Measurements from ENCODE around the gene SPSB3. TPM values are rescaled to one million over a fixed set of nuclear protein-coding genes. Genes with fewer than 3 reads are reported as not detected.
"Not testable (repeated sequence)": the region's sequence is repeated elsewhere in the genome, so short reads cannot be mapped to it uniquely, and the experiment has no call there.

Gene SPSB3
- total RNA-seq, 2 experiments from 2014 or later, result 67.8 to 74.1 TPM

GRCh38 chr16:1734123-1734522, 48.2 kb downstream of the SPSB3 start:
- POLR2A ChIA-PET, result no interaction called here
- Mint-ChIP-seq H3K4me1 (no peaks in the 10 kb centered on the region), H3K27me3 (no peaks in the 10 kb centered on the region), H3K36me3 (peaks cover 7% of the 10 kb centered on the region), H3K4me3 (no peak overlapping the region), H3K9me3 (no peaks in the 10 kb centered on the region), H3K27ac (no peak overlapping the region)
- ATAC-seq (ENCODE audit: low read depth), result no peak
- no peak for DNase-seq

DNA sequence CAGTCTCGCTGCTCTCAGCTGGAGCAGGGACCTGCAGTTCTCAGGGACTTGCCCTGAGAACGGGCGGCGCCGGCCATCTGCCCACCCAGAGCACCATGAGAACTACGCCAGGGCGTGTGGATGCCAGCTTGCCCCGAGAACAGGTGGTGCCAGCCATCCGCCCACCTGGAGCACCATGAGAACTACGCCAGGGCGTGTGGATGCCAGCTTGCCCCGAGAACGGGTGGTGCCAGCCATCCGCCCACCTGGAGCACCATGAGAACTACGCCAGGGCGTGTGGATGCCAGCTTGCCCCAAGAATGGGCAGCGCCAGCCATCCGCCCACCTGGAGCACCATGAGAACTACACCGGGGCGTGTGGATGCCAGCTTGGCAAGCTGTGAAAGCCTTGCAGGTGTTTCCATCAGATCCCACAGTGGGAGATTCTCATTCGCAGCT, 49.8 kb downstream of the SPSB3 start:
- not testable (repeated sequence) for H3K27me3 Mint-ChIP-seq
- POLR2A ChIA-PET, result interaction anchor here (0.5 kb wide), 1 partner anchor 440 kb away, joined by 3 read pairs; no protein-coding TSS in a partner anchor

GRCh38 chr16:1732071-1732470, 50.3 kb downstream of the SPSB3 start:
- no peaks in the 10 kb centered on the region for H3K27me3 Mint-ChIP-seq
- peaks cover 11% of the 10 kb centered on the region for H3K36me3 Mint-ChIP-seq
- H3K9me3 Mint-ChIP-seq, result no peaks in the 10 kb centered on the region
- no peak for DNase-seq
- H3K4me3 Mint-ChIP-seq, result no peak overlapping the region
- H3K27ac Mint-ChIP-seq, result no peak overlapping the region
- POLR2A ChIA-PET, result no interaction called here
- no peak for ATAC-seq (ENCODE audit: low read depth)
- peaks cover 3% of the 10 kb centered on the region for H3K4me1 Mint-ChIP-seq

More for the DNA sequence above, 49.8 kb downstream of the SPSB3 start:
- H3K9me3 Mint-ChIP-seq; DNase-seq; H3K4me3 Mint-ChIP-seq; H3K4me1 Mint-ChIP-seq; H3K36me3 Mint-ChIP-seq; ATAC-seq (ENCODE audit: low read depth); H3K27ac Mint-ChIP-seq: not testable (repeated sequence)

DNA sequence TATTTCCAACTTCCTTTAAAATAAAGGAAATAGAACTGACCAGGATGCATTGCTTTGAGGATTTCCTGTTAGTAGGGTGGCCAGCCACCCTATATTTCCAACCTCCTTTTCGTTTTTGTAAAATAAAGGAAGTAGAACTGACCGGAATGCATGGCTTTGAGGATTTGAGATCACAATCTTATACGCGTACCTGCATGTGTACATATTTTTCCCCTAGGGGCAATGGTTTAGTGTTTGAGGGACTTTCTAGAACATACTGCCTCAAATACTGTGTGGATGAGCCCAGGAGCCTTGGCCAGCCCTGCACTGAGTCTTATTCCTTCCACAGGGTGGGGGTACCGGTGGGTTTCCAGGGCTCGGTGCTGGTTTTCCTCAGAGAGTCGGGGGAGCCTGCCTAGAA, 50.8 kb downstream of the SPSB3 start:
- Mint-ChIP-seq H3K4me3 (no peak overlapping the region), H3K36me3 (peaks cover 15% of the 10 kb centered on the region), H3K4me1 (peaks cover 5% of the 10 kb centered on the region), H3K9me3 (no peaks in the 10 kb centered on the region), H3K27ac (no peak overlapping the region), H3K27me3 (no peaks in the 10 kb centered on the region)
- no peak for ATAC-seq (ENCODE audit: low read depth)
- no peak for DNase-seq
- POLR2A ChIA-PET, result no interaction called here

- H3K27ac Mint-ChIP-seq, result no peak overlapping the region
Measured at GRCh38 chr16:1731073-1731472, 51.3 kb downstream of the SPSB3 start.

GRCh38 chr16:1729445-1729844, 52.9 kb downstream of the SPSB3 start:
- H3K4me1 Mint-ChIP-seq, result peaks cover 5% of the 10 kb centered on the region
- ATAC-seq (ENCODE audit: low read depth), result no peak
- peaks cover 17% of the 10 kb centered on the region for H3K36me3 Mint-ChIP-seq
- H3K4me3 Mint-ChIP-seq, result no peak overlapping the region
- no peak for DNase-seq
- POLR2A ChIA-PET, result no interaction called here
- no peak overlapping the region for H3K27ac Mint-ChIP-seq
- H3K9me3 Mint-ChIP-seq, result no peaks in the 10 kb centered on the region
- H3K27me3 Mint-ChIP-seq, result no peaks in the 10 kb centered on the region

More at GRCh38 chr16:1731073-1731472, 51.3 kb downstream of the SPSB3 start:
- DNase-seq, result no peak
- no peak for ATAC-seq (ENCODE audit: low read depth)
- Mint-ChIP-seq H3K4me1 (peaks cover 5% of the 10 kb centered on the region), H3K27me3 (no peaks in the 10 kb centered on the region), H3K9me3 (no peaks in the 10 kb centered on the region), H3K4me3 (no peak overlapping the region), H3K36me3 (peaks cover 17% of the 10 kb centered on the region)
- POLR2A ChIA-PET, result no interaction called here

GRCh38 chr16:1729026-1729425, 53.3 kb downstream of the SPSB3 start:
- peaks cover 17% of the 10 kb centered on the region for H3K36me3 Mint-ChIP-seq
- no peaks in the 10 kb centered on the region for H3K9me3 Mint-ChIP-seq
- no peak overlapping the region for H3K27ac Mint-ChIP-seq
- POLR2A ChIA-PET, result no interaction called here
- no peaks in the 10 kb centered on the region for H3K27me3 Mint-ChIP-seq
- no peak overlapping the region for H3K4me3 Mint-ChIP-seq
- H3K4me1 Mint-ChIP-seq, result peaks cover 5% of the 10 kb centered on the region
- ATAC-seq (ENCODE audit: low read depth) (no peak), DNase-seq (no peak)

- Mint-ChIP-seq H3K27me3 (no peaks in the 10 kb centered on the region), H3K4me1 (peaks cover 11% of the 10 kb centered on the region), H3K9me3 (no peaks in the 10 kb centered on the region), H3K4me3 (no peak overlapping the region), H3K27ac (no peak overlapping the region), H3K36me3 (peaks cover 12% of the 10 kb centered on the region)
- POLR2A ChIA-PET, result no interaction called here
- no peak for DNase-seq
- ATAC-seq (ENCODE audit: low read depth), result no peak
Measured at GRCh38 chr16:1727651-1728624, 54.4 kb downstream of the SPSB3 start.

Small RNA genes lying within 50 kb of the gene (microRNA-seq; reads per million reads assigned to microRNA genes)
- gene MIR3177, result 4.2 reads per million

Other genes starting within 250 kb of the SPSB3 start
- 10 to 100 TPM; 68.3 to 72.0 TPM for gene TMEM204, start 248.9 kb downstream of the SPSB3 start, total RNA-seq
- 10 to 100 TPM; 11.7 to 12.8 TPM for gene IFT140, start 170.5 kb downstream of the SPSB3 start, total RNA-seq
- 10 to 100 TPM; 25.2 to 27.8 TPM for gene CRAMP1, start 170.2 kb downstream of the SPSB3 start, total RNA-seq
- gene JPT2, start 104.3 kb downstream of the SPSB3 start, total RNA-seq, result 10 to 100 TPM; 44.7 to 45.1 TPM
- 100 to 1,000 TPM; 146 to 157 TPM for gene MAPK8IP3, start 76.4 kb downstream of the SPSB3 start, total RNA-seq
- gene NME3, start 11.0 kb downstream of the SPSB3 start, total RNA-seq, result 10 to 100 TPM; 58.1 to 60.9 TPM
- 10 to 100 TPM; 28.7 to 36.3 TPM for gene EME2, start 9.8 kb downstream of the SPSB3 start, total RNA-seq
- 100 to 1,000 TPM in 1 of 2 experiments, 10 to 100 TPM in 1; 91.6 to 103 TPM for gene MRPS34, start 9.4 kb downstream of the SPSB3 start, total RNA-seq
- gene NUBP2, start 389 bp upstream of the SPSB3 start, total RNA-seq, result 10 to 100 TPM; 55.6 to 55.9 TPM
- under 1 TPM; 0.23 to 0.55 TPM for gene IGFALS, start 11.1 kb upstream of the SPSB3 start, total RNA-seq
- 10 to 100 TPM; 48.7 to 51.6 TPM for gene HAGH, start 44.3 kb upstream of the SPSB3 start, total RNA-seq
- 10 to 100 TPM; 12.0 to 12.2 TPM for gene FAHD1, start 44.6 kb upstream of the SPSB3 start, total RNA-seq
- gene MEIOB, start 89.6 kb upstream of the SPSB3 start, total RNA-seq, result not detected
- gene HS3ST6, start 135.8 kb upstream of the SPSB3 start, total RNA-seq, result not detected
- gene MSRB1, start 160.6 kb upstream of the SPSB3 start, total RNA-seq, result 10 to 100 TPM; 12.0 to 12.5 TPM
- gene RPL3L, start 172.1 kb upstream of the SPSB3 start, total RNA-seq, result not detected
- gene NDUFB10, start 177.0 kb upstream of the SPSB3 start, total RNA-seq, result 100 to 1,000 TPM; 108 to 115 TPM
- gene RPS2, start 182.3 kb upstream of the SPSB3 start, total RNA-seq, result 1,000 to 10,000 TPM; 2,404 to 2,409 TPM
- gene RNF151, start 184.3 kb upstream of the SPSB3 start, total RNA-seq, result not detected
- gene TBL3, start 189.5 kb upstream of the SPSB3 start, total RNA-seq, result 10 to 100 TPM; 29.4 to 30.7 TPM
- gene NOXO1, start 198.9 kb upstream of the SPSB3 start, total RNA-seq, result 1 to 10 TPM in 1 of 2 experiments, under 1 TPM in 1; 0.58 to 1.8 TPM
- 10 to 100 TPM; 28.8 to 31.9 TPM for gene GFER, start 201.6 kb upstream of the SPSB3 start, total RNA-seq
- 1 to 10 TPM; 2.0 to 2.2 TPM for gene SYNGR3, start 207.4 kb upstream of the SPSB3 start, total RNA-seq
- 10 to 100 TPM; 67.8 to 77.1 TPM for gene ZNF598, start 227.2 kb upstream of the SPSB3 start, total RNA-seq
- under 1 TPM in 1 of 2 experiments, not detected in 1; 0.42 TPM for gene NPW, start 237.2 kb upstream of the SPSB3 start, total RNA-seq
- gene NHERF2, start 244.3 kb upstream of the SPSB3 start, total RNA-seq, result 1 to 10 TPM; 4.2 to 4.3 TPM